Left ventricle myocardium inferior (tissue), 1 donor: Measurements from ENCODE around the gene UMPS. TPM values are rescaled to one million over a fixed set of nuclear protein-coding genes. Genes with fewer than 3 reads are reported as not detected.

Experiments used
- DNase-seq: peaks from one replicate; pipeline ENCODE4 v3.0.0-alpha.2; 2020
- H3K27ac ChIP-seq: fragments of 200-600 bp; replicated peaks from 2 replicates; pipeline ENCODE4 v1.8.0; 2021
- H3K27me3 ChIP-seq: fragments of 200-600 bp; 2 replicates; pipeline ENCODE4 v1.8.0; 2021; ENCODE audit warnings: low read depth
- H3K36me3 ChIP-seq: fragments of 200-600 bp; 2 replicates; pipeline ENCODE4 v1.8.0; 2021
- H3K4me1 ChIP-seq: fragments of 200-600 bp; 2 replicates; pipeline ENCODE4 v1.8.0; 2021
- H3K4me3 ChIP-seq: fragments of 200-600 bp; 2 replicates; pipeline ENCODE4 v1.8.0; 2021; ENCODE audit warnings: mild to moderate bottlenecking, moderate library complexity
- H3K9me3 ChIP-seq: fragments of 200-600 bp; replicated peaks from 2 replicates; pipeline ENCODE4 v1.8.0; 2021
- intact Hi-C: fragments of 100-400 bp; cut with micrococcal nuclease; formaldehyde crosslinking; loops from one replicate; pipeline ENCODE4 v1.11.0; 2022
- total RNA-seq: library from RNA; stranded (reverse); fragmentation: NEBNext Ultra II Directional; extraction: Animal tissue kit (Norgen Biotek cat#: 25700); gene quantifications from one replicate; pipeline ENCODE4 v1.2.1, GENCODE V29; 2021
- TF ChIP-seq, protein P1 (sequence below): fragments of 200-600 bp; IDR thresholded peaks from 2 replicates; pipeline ENCODE4 v1.8.0; 2021; ENCODE audit warnings: antibody characterized with exemption, mild to moderate bottlenecking, borderline replicate concordance
- donor health status: DM: no; HTN: yes; CAD: no; lungs with severe emphysema.

The UMPS gene
- total RNA-seq, 1 donor from 2014 or later: 9.0 TPM

DNA sequence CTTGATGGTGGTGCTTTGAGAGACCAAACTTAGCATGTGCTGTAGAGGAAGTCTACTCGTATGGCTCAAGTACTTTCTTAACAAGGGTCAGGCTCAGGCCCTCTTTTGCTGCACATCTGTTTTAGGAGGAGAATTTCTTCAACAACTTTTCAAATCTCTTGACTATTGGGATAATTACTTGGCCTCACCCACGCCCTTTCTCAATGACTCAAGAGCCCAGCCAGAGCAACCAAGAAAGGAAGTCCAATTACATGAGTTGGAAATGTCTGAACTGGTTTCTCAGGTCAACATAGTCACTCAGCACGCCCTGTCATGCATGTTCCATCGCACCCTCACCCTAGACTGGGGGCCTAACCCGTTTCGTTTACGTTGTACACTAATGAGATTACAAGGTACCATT is 44.8 kb upstream of the UMPS start:
- Histone ChIP-seq H3K4me1 (peaks cover 26% of the 10 kb centered on the region), H3K9me3 (no peaks in the 10 kb centered on the region), H3K36me3 (no peaks in the 10 kb centered on the region), H3K27me3 (no peaks in the 10 kb centered on the region), H3K27ac (peak overlapping the region; percentile 39), H3K4me3 (no peak overlapping the region)
- DNase-seq: no peak
- TF ChIP-seq, protein P1, sequence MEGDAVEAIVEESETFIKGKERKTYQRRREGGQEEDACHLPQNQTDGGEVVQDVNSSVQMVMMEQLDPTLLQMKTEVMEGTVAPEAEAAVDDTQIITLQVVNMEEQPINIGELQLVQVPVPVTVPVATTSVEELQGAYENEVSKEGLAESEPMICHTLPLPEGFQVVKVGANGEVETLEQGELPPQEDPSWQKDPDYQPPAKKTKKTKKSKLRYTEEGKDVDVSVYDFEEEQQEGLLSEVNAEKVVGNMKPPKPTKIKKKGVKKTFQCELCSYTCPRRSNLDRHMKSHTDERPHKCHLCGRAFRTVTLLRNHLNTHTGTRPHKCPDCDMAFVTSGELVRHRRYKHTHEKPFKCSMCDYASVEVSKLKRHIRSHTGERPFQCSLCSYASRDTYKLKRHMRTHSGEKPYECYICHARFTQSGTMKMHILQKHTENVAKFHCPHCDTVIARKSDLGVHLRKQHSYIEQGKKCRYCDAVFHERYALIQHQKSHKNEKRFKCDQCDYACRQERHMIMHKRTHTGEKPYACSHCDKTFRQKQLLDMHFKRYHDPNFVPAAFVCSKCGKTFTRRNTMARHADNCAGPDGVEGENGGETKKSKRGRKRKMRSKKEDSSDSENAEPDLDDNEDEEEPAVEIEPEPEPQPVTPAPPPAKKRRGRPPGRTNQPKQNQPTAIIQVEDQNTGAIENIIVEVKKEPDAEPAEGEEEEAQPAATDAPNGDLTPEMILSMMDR: no peak
- intact Hi-C loops: no loop called here

DNA sequence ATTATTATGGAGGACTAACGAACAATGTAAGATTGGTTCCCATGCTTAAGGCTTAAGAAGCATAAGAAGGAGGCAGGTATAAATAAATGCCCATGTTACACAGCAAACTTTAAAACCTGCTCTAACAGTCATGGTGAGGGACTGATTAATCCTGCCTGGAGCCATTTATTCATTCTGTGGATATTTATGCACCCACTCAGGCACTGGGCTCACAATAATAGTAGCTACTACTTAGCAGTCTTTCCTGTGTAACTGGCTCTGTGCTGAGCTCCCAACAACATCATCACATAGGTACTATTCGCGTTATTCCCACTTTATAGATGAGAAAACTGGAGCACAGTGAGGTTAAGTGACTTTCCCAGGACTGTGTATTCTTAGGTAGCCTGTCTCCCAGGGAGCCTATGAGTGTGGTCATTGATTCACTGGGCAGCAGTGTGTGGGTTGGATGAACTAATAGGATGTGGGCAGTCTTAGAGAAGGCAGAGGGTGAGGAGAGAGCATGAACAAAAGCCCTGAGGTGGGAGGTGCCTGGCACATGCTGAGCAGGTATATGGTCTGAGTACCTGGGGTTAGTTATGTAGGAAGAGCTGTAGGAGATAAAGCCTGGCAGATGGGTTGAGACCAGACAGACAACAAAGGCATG is 44.1 kb upstream of the UMPS start:
- DNase-seq: no peak
- intact Hi-C loops: no loop called here

DNA sequence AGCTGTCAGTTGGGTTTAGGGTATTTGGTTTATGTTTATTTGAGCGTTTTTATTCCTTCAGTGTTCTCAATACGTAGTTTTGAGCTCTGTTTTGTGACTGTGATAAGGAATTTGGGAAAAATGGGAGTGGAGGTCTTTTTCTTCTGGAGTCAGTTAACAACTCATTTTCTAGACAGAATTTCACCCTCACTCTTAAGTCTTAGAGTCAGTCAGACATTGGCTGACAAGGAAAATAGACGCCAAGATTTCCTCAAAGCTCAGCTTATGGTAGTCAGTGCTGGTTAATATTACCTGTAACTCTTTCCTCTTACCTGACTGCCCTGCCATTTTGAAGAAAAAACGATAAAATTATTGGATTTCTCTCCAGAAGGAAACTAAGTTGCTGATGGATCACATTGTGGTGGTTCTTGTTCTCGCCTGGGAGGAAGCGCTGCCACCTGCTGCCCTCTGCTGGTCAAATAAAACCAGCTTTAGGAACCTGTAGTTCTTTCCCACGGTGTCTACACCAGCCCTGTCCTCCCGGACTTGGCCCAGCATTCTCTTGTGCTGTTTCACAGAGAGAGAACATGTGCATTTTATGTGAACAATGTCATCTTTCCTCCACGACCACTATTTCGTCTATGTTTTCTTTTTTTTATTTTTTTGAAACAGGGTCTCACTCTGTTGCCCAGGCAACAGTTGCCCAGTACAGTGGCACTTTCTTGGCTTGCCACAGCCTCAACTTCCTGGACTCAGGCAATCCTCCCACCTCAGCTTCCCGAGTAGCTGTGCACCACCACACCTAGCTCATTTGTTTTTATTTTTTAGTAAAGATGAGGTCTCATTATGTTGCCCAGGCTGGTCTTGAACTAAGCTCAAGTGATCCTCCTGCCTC is 41.4 kb upstream of the UMPS start:
- H3K27ac ChIP-seq: no peak overlapping the region
- TF ChIP-seq, protein P1: peak; percentile 93
- intact Hi-C loops: loop anchor here (2.0 kb wide), 1 partner anchor 124 kb away; no protein-coding TSS in a partner anchor
- H3K9me3 ChIP-seq: no peaks in the 10 kb centered on the region
- H3K4me1 ChIP-seq: peaks cover 38% of the 10 kb centered on the region
- H3K36me3 ChIP-seq: no peaks in the 10 kb centered on the region
- peak; percentile 66 for DNase-seq
- no peak overlapping the region for H3K4me3 ChIP-seq
- no peaks in the 10 kb centered on the region for H3K27me3 ChIP-seq

More for the DNA sequence above, 44.1 kb upstream of the UMPS start:
- H3K27ac ChIP-seq: no peak overlapping the region
- peaks cover 26% of the 10 kb centered on the region for H3K4me1 ChIP-seq
- TF ChIP-seq, protein P1: no peak
- H3K4me3 ChIP-seq: no peak overlapping the region
- no peaks in the 10 kb centered on the region for H3K9me3 ChIP-seq
- no peaks in the 10 kb centered on the region for H3K36me3 ChIP-seq
- H3K27me3 ChIP-seq: no peaks in the 10 kb centered on the region

DNA sequence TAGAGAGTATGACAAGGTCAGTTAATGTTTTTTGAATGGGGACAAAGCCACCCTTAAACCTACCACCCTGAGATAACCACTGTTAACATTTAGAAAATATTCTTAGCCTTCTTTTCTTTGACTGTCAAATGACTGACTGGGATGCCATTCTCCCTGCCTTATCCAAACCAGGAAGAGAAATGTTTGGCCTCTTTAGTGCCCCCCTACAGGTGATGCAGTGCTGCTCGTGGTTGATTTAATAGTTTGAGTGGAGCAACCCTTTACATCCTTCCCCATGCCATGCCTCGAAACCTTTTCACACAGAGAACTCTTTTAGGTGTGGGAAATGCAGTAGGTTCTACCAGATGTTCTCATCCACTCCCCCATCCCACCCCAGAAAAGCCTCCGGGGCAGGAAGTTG is 38.7 kb upstream of the UMPS start:
- TF ChIP-seq, protein P1: no peak
- no peak overlapping the region for H3K4me3 ChIP-seq
- no peaks in the 10 kb centered on the region for H3K27me3 ChIP-seq
- DNase-seq: no peak
- H3K27ac ChIP-seq: no peak overlapping the region
- peaks cover 5% of the 10 kb centered on the region for H3K36me3 ChIP-seq
- H3K9me3 ChIP-seq: no peaks in the 10 kb centered on the region
- intact Hi-C loops: no loop called here
- H3K4me1 ChIP-seq: peaks cover 22% of the 10 kb centered on the region

DNA sequence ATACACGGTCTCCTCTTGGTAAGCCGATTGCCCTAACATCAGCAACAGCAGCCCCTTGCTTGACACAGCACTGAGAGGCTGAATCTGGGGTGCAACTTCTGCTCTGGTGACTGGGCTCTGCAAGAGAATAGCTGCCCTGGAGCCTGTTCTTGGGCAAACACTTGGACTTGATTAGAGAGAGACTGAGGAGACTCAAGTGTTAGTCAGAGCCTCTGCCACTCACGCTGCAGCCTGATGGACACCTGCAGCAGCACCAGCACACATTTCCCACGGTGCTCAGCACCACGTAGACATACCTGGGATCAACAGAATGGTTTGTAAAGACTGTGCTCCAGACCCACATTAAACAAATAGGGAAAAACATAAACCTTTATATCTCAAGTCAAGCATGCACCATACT is 35.8 kb upstream of the UMPS start:
- DNase-seq: no peak
- Histone ChIP-seq H3K27ac (no peak overlapping the region), H3K27me3 (no peaks in the 10 kb centered on the region), H3K36me3 (peaks cover 9% of the 10 kb centered on the region), H3K9me3 (no peaks in the 10 kb centered on the region), H3K4me3 (no peak overlapping the region), H3K4me1 (peaks cover 17% of the 10 kb centered on the region)
- TF ChIP-seq, protein P1: no peak
- intact Hi-C loops: no loop called here
